Nephron (organoid): ENCODE results near the gene SLC25A25.
A peak's percentile ranks its signal among the peaks of the same experiment; 100 is the strongest.

ENCODE experiments used
- H3K27ac Mint-ChIP-seq, 3 experiments: 2 replicates each; pipeline ENCODE4 v1.8.0; 2020; ENCODE audit warnings: mixed read lengths in 3 of 3, mild to moderate bottlenecking in 2 of 3, moderate library complexity in 1 of 3
- H3K27me3 Mint-ChIP-seq: 2 replicates; pipeline ENCODE4 v1.8.0; 2021; ENCODE audit warnings: low read depth, mild to moderate bottlenecking, moderate library complexity, mixed read lengths
- H3K36me3 Mint-ChIP-seq: 2 replicates; pipeline ENCODE4 v1.8.0; 2020; ENCODE audit warnings: low read depth, mixed read lengths
- H3K4me1 Mint-ChIP-seq: 2 replicates; pipeline ENCODE4 v1.8.0; 2020; ENCODE audit warnings: mixed read lengths
- H3K4me3 Mint-ChIP-seq, 3 experiments: 2 replicates each; pipeline ENCODE4 v1.8.0; 2020; ENCODE audit warnings: mild to moderate bottlenecking in 3 of 3, mixed read lengths in 3 of 3, moderate library complexity in 2 of 3
- H3K9me3 Mint-ChIP-seq: 2 replicates; pipeline ENCODE4 v1.8.0; 2020; ENCODE audit warnings: mixed read lengths
- CTCF ChIP-seq, 3 experiments: fragments of 200-600 bp; sonication (generic); IDR thresholded peaks; one replicate each; pipeline ENCODE4 v1.5.0; 2021; ENCODE audit warnings: antibody characterized with exemption in 3 of 3; ENCODE audit not compliant: unreplicated experiment in 3 of 3

The SLC25A25 gene

GRCh38 chr9:128136816-128137793 is 69.1 kb downstream of the SLC25A25 start:
- peak overlapping the region; percentile 32 to 69 (median 56) for H3K27ac Mint-ChIP-seq
- H3K27me3 Mint-ChIP-seq, result peaks cover 3% of the 10 kb centered on the region
- TF ChIP-seq CTCF (IDR thresholded peaks at IDR 0.05; ENCODE audit: unreplicated experiment in 3 of 3), result no peak
- no peaks in the 10 kb centered on the region for H3K36me3 Mint-ChIP-seq
- H3K4me3 Mint-ChIP-seq, result peak overlapping the region in 1 of 3 experiments; percentile 24
- H3K9me3 Mint-ChIP-seq, result peaks cover 2% of the 10 kb centered on the region
- peaks cover 37% of the 10 kb centered on the region for H3K4me1 Mint-ChIP-seq

GRCh38 chr9:128138001-128138400 is 70.0 kb downstream of the SLC25A25 start:
- Mint-ChIP-seq H3K36me3 (no peaks in the 10 kb centered on the region), H3K4me1 (peaks cover 30% of the 10 kb centered on the region), H3K9me3 (peaks cover 2% of the 10 kb centered on the region), H3K27me3 (peaks cover 4% of the 10 kb centered on the region), H3K27ac (peak overlapping the region in 2 of 3 experiments; percentile 32 to 56), H3K4me3 (no peak overlapping the region)
- TF ChIP-seq CTCF (IDR thresholded peaks at IDR 0.05; ENCODE audit: unreplicated experiment in 3 of 3), result no peak

GRCh38 chr9:128139621-128140020 is 71.6 kb downstream of the SLC25A25 start:
- H3K4me3 Mint-ChIP-seq, result no peak overlapping the region
- H3K27me3 Mint-ChIP-seq, result peaks cover 4% of the 10 kb centered on the region
- TF ChIP-seq CTCF (IDR thresholded peaks at IDR 0.05; ENCODE audit: unreplicated experiment in 3 of 3), result no peak
- peak overlapping the region in 2 of 3 experiments; percentile 79 to 94 for H3K27ac Mint-ChIP-seq
- no peaks in the 10 kb centered on the region for H3K36me3 Mint-ChIP-seq
- H3K9me3 Mint-ChIP-seq, result no peaks in the 10 kb centered on the region
- H3K4me1 Mint-ChIP-seq, result peaks cover 34% of the 10 kb centered on the region

- no peak for TF ChIP-seq CTCF (IDR thresholded peaks at IDR 0.05; ENCODE audit: unreplicated experiment in 3 of 3)
- Mint-ChIP-seq H3K36me3 (no peaks in the 10 kb centered on the region), H3K4me3 (no peak overlapping the region), H3K27ac (peak overlapping the region in 1 of 3 experiments; percentile 79), H3K27me3 (peaks cover 4% of the 10 kb centered on the region), H3K4me1 (peaks cover 37% of the 10 kb centered on the region), H3K9me3 (no peaks in the 10 kb centered on the region)
These were observed 73.6 kb downstream of the SLC25A25 start for GRCh38 chr9:128141604-128142003.

GRCh38 chr9:128142061-128142460 is 74.0 kb downstream of the SLC25A25 start:
- H3K27ac Mint-ChIP-seq, result peak overlapping the region in 2 of 3 experiments; percentile 28 to 66
- peaks cover 4% of the 10 kb centered on the region for H3K27me3 Mint-ChIP-seq
- no peaks in the 10 kb centered on the region for H3K9me3 Mint-ChIP-seq
- TF ChIP-seq CTCF (IDR thresholded peaks at IDR 0.05; ENCODE audit: unreplicated experiment in 3 of 3), result no peak
- no peaks in the 10 kb centered on the region for H3K36me3 Mint-ChIP-seq
- peaks cover 36% of the 10 kb centered on the region for H3K4me1 Mint-ChIP-seq
- no peak overlapping the region for H3K4me3 Mint-ChIP-seq
